Activated naive CD8-positive, alpha-beta T cell treated with anti-CD3 and anti-CD28 coated beads, Interleukin-2, amount 50 U/mL, for 24 hours (primary cell): Measurements from ENCODE around the gene MACROH2A2.
A peak's percentile ranks its signal among the peaks of the same experiment; 100 is the strongest.
"Not testable (repeated sequence)": the region's sequence is repeated elsewhere in the genome, so short reads cannot be mapped to it uniquely, and the experiment has no call there.

Experiments used
- ATAC-seq: fragments of 150-1000 bp; cut with Tn5 transposase; one replicate; pipeline ENCODE4 v1.10.0; 2021
- DNase-seq: peaks from one replicate; pipeline ENCODE4 v3.0.0; 2021
- H3K27ac Mint-ChIP-seq: one replicate; pipeline ENCODE4 v1.8.0; 2021; ENCODE audit warnings: mild to moderate bottlenecking, mixed read lengths
- H3K27me3 Mint-ChIP-seq: one replicate; pipeline ENCODE4 v1.8.0; 2021; ENCODE audit warnings: mixed read lengths
- H3K36me3 Mint-ChIP-seq: one replicate; pipeline ENCODE4 v1.8.0; 2021; ENCODE audit warnings: low read depth, mixed read lengths
- H3K4me1 Mint-ChIP-seq: one replicate; pipeline ENCODE4 v1.8.0; 2021; ENCODE audit warnings: mixed read lengths
- H3K4me3 Mint-ChIP-seq: one replicate; pipeline ENCODE4 v1.8.0; 2021; ENCODE audit warnings: mild to moderate bottlenecking, moderate library complexity, mixed read lengths
- H3K9me3 Mint-ChIP-seq: one replicate; pipeline ENCODE4 v1.8.0; 2021; ENCODE audit warnings: mixed read lengths

Gene MACROH2A2

GRCh38 chr10:70084189-70084588, 31.5 kb downstream of the MACROH2A2 start:
- no peak overlapping the region for H3K27ac Mint-ChIP-seq
- no peak for ATAC-seq

GRCh38 chr10:70085975-70086613, 33.4 kb downstream of the MACROH2A2 start:
- Mint-ChIP-seq H3K36me3 (no peaks in the 10 kb centered on the region), H3K27ac (no peak overlapping the region), H3K9me3 (no peaks in the 10 kb centered on the region), H3K27me3 (no peaks in the 10 kb centered on the region), H3K4me1 (peaks cover 2% of the 10 kb centered on the region), H3K4me3 (no peak overlapping the region)
- DNase-seq (no peak), ATAC-seq (no peak)

More at GRCh38 chr10:70084189-70084588, 31.5 kb downstream of the MACROH2A2 start:
- Mint-ChIP-seq H3K4me1 (no peaks in the 10 kb centered on the region), H3K36me3 (no peaks in the 10 kb centered on the region), H3K9me3 (no peaks in the 10 kb centered on the region), H3K27me3 (no peaks in the 10 kb centered on the region), H3K4me3 (no peak overlapping the region)
- DNase-seq: no peak

DNA sequence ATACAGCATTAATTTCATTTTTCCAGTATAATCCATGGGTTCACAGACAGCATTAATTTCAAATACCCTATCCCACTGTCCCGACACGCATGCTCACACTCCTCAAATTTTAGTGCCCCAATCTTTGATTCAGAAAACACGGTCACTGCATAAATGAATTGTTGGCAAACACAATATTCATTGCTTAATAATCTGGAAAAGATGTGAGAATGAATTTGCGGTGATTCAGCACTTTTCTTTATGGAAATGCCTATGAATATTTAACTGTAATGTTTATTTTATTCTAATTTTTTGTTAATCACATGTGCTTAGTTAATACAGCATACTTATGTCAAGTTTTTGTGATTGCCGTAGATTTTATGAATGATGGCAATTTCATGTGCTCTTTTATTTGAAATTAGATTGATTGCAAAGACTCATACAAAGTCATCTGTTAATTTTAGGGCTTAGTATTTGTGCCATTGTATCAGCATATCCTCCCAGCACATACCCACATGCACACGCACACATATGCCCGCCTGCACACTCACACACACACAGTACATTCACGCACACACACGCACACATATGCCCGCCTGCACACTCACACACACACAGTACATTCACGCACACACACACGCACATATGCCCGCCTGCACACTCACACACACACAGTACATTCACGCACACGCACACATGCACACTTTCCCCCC, 35.1 kb downstream of the MACROH2A2 start:
- Mint-ChIP-seq H3K9me3 (no peaks in the 10 kb centered on the region), H3K4me1 (peaks cover 15% of the 10 kb centered on the region), H3K27ac (no peak overlapping the region), H3K36me3 (no peaks in the 10 kb centered on the region), H3K27me3 (no peaks in the 10 kb centered on the region), H3K4me3 (no peak overlapping the region)
- ATAC-seq: no peak
- DNase-seq: no peak

DNA sequence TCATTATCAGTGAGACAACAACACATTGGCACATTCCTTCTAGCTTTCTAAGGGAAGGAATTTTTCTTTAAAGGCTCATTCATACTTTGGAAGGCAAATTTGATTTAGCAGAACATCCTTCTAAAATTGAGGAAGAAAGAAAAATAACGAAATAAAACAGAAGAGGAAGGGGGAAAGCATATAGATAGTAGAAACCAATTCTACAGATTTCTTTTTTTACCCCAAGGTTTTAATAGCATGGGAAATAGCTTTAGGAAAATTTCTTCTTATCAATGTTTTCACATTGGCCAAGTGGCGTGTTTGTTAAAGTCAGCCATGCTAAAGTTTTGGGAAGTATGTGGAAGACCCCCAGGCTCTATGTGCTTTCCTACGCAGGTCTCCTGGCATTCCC, 35.7 kb downstream of the MACROH2A2 start:
- H3K9me3 Mint-ChIP-seq: no peaks in the 10 kb centered on the region
- peaks cover 20% of the 10 kb centered on the region for H3K4me1 Mint-ChIP-seq
- ATAC-seq: no peak
- H3K27ac Mint-ChIP-seq: no peak overlapping the region
- no peaks in the 10 kb centered on the region for H3K36me3 Mint-ChIP-seq
- no peak overlapping the region for H3K4me3 Mint-ChIP-seq
- DNase-seq: no peak
- no peaks in the 10 kb centered on the region for H3K27me3 Mint-ChIP-seq

DNA sequence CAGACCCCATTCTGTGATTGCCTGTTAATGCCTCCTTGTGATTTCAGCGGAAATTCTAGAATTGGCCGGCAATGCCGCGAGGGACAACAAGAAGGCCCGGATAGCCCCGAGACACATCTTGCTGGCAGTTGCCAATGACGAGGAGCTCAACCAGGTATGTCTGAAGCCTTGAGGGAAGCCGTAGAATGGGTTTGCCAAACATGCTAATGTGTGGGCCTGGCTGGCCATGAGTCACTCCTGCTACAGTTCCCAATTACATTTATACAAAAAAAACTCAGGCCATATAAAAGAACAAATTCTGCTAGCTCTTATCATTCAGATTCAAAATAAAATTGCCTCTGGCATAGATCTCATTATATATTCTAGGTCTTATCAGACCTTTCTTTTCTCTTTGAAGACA, 37.4 kb downstream of the MACROH2A2 start:
- H3K36me3 Mint-ChIP-seq: peaks cover 2% of the 10 kb centered on the region
- DNase-seq (no peak), ATAC-seq (no peak)
- no peak overlapping the region for H3K4me3 Mint-ChIP-seq
- peaks cover 35% of the 10 kb centered on the region for H3K4me1 Mint-ChIP-seq
- H3K9me3 Mint-ChIP-seq: no peaks in the 10 kb centered on the region
- H3K27me3 Mint-ChIP-seq: no peaks in the 10 kb centered on the region
- no peak overlapping the region for H3K27ac Mint-ChIP-seq

DNA sequence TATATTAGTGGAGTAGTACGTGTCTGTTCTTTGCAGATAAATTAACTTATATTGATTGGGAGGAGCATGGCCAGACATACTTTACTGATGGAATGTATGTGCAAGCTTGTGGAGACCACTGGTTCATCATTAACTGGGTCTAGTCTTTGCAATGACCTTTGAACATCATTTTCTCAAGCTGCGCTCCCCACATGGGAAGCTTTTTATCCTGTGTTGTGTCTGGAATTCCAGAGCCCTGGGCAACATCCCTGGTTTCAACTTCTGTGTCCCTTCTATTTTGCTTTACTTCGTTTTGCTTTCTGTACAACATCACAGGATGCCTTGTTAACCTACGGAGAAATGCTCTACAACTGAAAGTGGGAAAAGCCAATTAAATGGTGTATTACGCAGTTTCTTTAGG, 38.3 kb downstream of the MACROH2A2 start:
- no peak for ATAC-seq
- no peaks in the 10 kb centered on the region for H3K9me3 Mint-ChIP-seq
- H3K27me3 Mint-ChIP-seq: no peaks in the 10 kb centered on the region
- no peak for DNase-seq
- H3K27ac Mint-ChIP-seq: no peak overlapping the region
- no peak overlapping the region for H3K4me3 Mint-ChIP-seq
- H3K4me1 Mint-ChIP-seq: peaks cover 38% of the 10 kb centered on the region
- H3K36me3 Mint-ChIP-seq: peaks cover 2% of the 10 kb centered on the region

DNA sequence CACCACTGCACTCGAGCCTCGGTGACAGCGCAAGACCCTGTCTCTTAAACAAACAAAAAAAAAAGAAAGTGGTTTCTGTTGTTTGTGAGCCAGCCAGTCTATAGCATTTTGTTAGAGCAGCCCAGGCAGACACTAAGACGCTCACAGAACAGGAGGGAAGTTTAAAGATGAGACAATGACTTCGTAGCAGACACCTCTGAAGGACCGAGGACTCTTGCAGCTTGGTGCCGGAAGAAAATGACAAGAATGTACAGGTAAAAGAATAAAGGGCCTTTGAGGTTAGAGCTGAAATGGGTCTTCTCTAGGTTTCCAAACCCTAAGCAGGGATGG, 39.7 kb downstream of the MACROH2A2 start:
- ATAC-seq (no peak), DNase-seq (no peak)
- no peaks in the 10 kb centered on the region for H3K27me3 Mint-ChIP-seq
- H3K36me3 Mint-ChIP-seq: peaks cover 2% of the 10 kb centered on the region
- H3K27ac Mint-ChIP-seq: peak overlapping the region; percentile 80
- H3K9me3 Mint-ChIP-seq: no peaks in the 10 kb centered on the region
- H3K4me3 Mint-ChIP-seq: peak overlapping the region; percentile 67
- H3K4me1 Mint-ChIP-seq: peaks cover 44% of the 10 kb centered on the region

GRCh38 chr10:70093335-70093944, 40.8 kb downstream of the MACROH2A2 start:
- Mint-ChIP-seq H3K27me3 (no peaks in the 10 kb centered on the region), H3K36me3 (peaks cover 2% of the 10 kb centered on the region), H3K9me3 (no peaks in the 10 kb centered on the region), H3K4me1 (peaks cover 44% of the 10 kb centered on the region), H3K4me3 (peak overlapping the region; percentile 67), H3K27ac (peak overlapping the region; percentile 84)
- ATAC-seq (peak; percentile 79), DNase-seq (peak; percentile 20)

DNA sequence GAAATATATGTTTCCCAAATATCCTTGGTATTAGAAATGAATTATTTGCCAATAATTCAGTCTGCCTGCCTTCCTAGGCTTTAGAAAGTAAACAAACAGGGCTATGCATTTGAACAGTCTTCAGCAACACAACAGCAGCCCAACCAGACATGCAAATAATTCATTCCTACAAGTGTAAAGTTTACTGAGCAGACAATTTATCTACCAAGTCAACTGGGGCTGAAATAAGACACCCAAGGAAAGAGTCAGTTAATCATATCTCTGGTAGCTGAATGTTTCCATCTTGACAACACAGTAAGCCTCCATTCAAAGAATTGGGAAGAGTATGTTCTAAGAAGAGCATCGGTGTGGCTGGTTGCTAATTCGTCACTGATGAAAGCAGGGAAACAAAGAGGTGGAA, 41.6 kb downstream of the MACROH2A2 start:
- ATAC-seq: no peak
- H3K27ac Mint-ChIP-seq: no peak overlapping the region
- no peaks in the 10 kb centered on the region for H3K9me3 Mint-ChIP-seq
- no peak for DNase-seq
- no peaks in the 10 kb centered on the region for H3K27me3 Mint-ChIP-seq
- no peak overlapping the region for H3K4me3 Mint-ChIP-seq
- H3K36me3 Mint-ChIP-seq: peaks cover 2% of the 10 kb centered on the region
- peaks cover 44% of the 10 kb centered on the region for H3K4me1 Mint-ChIP-seq

GRCh38 chr10:70096016-70096704, 43.5 kb downstream of the MACROH2A2 start:
- ATAC-seq: no peak
- Mint-ChIP-seq H3K27me3 (no peaks in the 10 kb centered on the region), H3K36me3 (peaks cover 2% of the 10 kb centered on the region), H3K4me3 (no peak overlapping the region), H3K9me3 (no peaks in the 10 kb centered on the region), H3K27ac (no peak overlapping the region), H3K4me1 (peaks cover 42% of the 10 kb centered on the region)
- DNase-seq: no peak

- no peak for DNase-seq
- H3K27me3 Mint-ChIP-seq: no peaks in the 10 kb centered on the region
- H3K9me3 Mint-ChIP-seq: no peaks in the 10 kb centered on the region
- no peak for ATAC-seq
- peaks cover 4% of the 10 kb centered on the region for H3K36me3 Mint-ChIP-seq
- H3K4me3 Mint-ChIP-seq: no peak overlapping the region
- peaks cover 38% of the 10 kb centered on the region for H3K4me1 Mint-ChIP-seq
- H3K27ac Mint-ChIP-seq: no peak overlapping the region
Observed at GRCh38 chr10:70096705-70097420, 44.2 kb downstream of the MACROH2A2 start.

DNA sequence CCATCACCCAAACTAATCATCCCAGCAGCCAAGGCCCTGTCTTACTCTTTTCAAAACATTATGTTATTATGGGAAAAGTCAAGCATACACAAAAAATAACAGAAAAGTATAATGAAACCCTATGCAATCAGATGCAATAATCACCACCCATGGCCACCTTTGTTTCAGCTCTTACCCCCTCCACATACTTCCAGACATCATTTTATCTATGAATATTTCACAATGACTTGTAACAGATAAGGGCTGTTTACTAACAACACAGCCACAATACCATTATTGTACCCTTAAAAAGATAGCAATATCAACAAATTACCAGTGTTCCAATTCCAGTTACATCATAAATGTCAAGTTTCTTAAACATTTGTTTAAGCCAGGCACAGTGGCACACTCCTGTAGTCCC, 44.8 kb downstream of the MACROH2A2 start:
- no peak for ATAC-seq
- DNase-seq: no peak
- Mint-ChIP-seq H3K36me3 (peaks cover 4% of the 10 kb centered on the region), H3K9me3 (no peaks in the 10 kb centered on the region), H3K4me1 (peaks cover 32% of the 10 kb centered on the region), H3K27me3 (no peaks in the 10 kb centered on the region), H3K4me3 (no peak overlapping the region), H3K27ac (no peak overlapping the region)

GRCh38 chr10:70098271-70098670, 45.6 kb downstream of the MACROH2A2 start:
- ATAC-seq: no peak

GRCh38 chr10:70101068-70101562, 48.5 kb downstream of the MACROH2A2 start:
- not testable (repeated sequence) for H3K4me1 Mint-ChIP-seq, DNase-seq, H3K27me3 Mint-ChIP-seq, H3K4me3 Mint-ChIP-seq, H3K36me3 Mint-ChIP-seq, H3K9me3 Mint-ChIP-seq, H3K27ac Mint-ChIP-seq, ATAC-seq

More at GRCh38 chr10:70098271-70098670, 45.6 kb downstream of the MACROH2A2 start:
- no peaks in the 10 kb centered on the region for H3K27me3 Mint-ChIP-seq
- DNase-seq: no peak
- H3K4me3 Mint-ChIP-seq: no peak overlapping the region
- H3K9me3 Mint-ChIP-seq: no peaks in the 10 kb centered on the region
- peaks cover 24% of the 10 kb centered on the region for H3K4me1 Mint-ChIP-seq
- H3K36me3 Mint-ChIP-seq: peaks cover 4% of the 10 kb centered on the region
- no peak overlapping the region for H3K27ac Mint-ChIP-seq
